ENCODE results near the gene DPH1.
A peak's percentile ranks its signal among the peaks of the same experiment; 100 is the strongest.

DPH1 gene

GRCh38 chr17:2040219-2040827 is 10.4 kb downstream of the DPH1 start:
- Histone ChIP-seq H3K36me3 (no peaks in the 10 kb centered on the region), H3K9me3 (no peaks in the 10 kb centered on the region), H3K4me1 (no peaks in the 10 kb centered on the region), H3K27me3 (no peaks in the 10 kb centered on the region), H3K4me3 (ENCODE audit: low read depth, low read length) (no peak overlapping the region)
- DNase-seq, result no peak
- TF ChIP-seq CTCF (IDR thresholded peaks at IDR 0.05; ENCODE audit: low read depth, low read length), result no peak

GRCh38 chr17:2040942-2041560 is 11.1 kb downstream of the DPH1 start:
- DNase-seq, result no peak

GRCh38 chr17:2041561-2042389 is 11.8 kb downstream of the DPH1 start, which contains the start of gene OVCA2:
OVCA2 (plus strand) TSS chr17:2042022; CDS start chr17:2042048, 26 bp downstream.
- Histone ChIP-seq H3K9me3 (no peaks in the 10 kb centered on the region), H3K4me1 (no peaks in the 10 kb centered on the region), H3K27me3 (no peaks in the 10 kb centered on the region), H3K36me3 (no peaks in the 10 kb centered on the region), H3K4me3 (ENCODE audit: low read depth, low read length) (peak within 1 kb of the TSS; percentile 75)
- peak; percentile 37 for TF ChIP-seq CTCF (IDR thresholded peaks at IDR 0.05; ENCODE audit: low read depth, low read length)
- peak; percentile 92 for DNase-seq

More at GRCh38 chr17:2040942-2041560, 11.1 kb downstream of the DPH1 start:
- no peaks in the 10 kb centered on the region for H3K4me1 ChIP-seq
- H3K27me3 ChIP-seq, result no peaks in the 10 kb centered on the region
- H3K4me3 ChIP-seq (ENCODE audit: low read depth, low read length), result peak overlapping the region; percentile 75
- no peak for TF ChIP-seq CTCF (IDR thresholded peaks at IDR 0.05; ENCODE audit: low read depth, low read length)
- no peaks in the 10 kb centered on the region for H3K9me3 ChIP-seq
- H3K36me3 ChIP-seq, result no peaks in the 10 kb centered on the region

GRCh38 chr17:2042390-2042847 is 12.5 kb downstream of the DPH1 start:
- H3K4me3 ChIP-seq (ENCODE audit: low read depth, low read length), result peak overlapping the region; percentile 75
- no peaks in the 10 kb centered on the region for H3K9me3 ChIP-seq
- TF ChIP-seq CTCF (IDR thresholded peaks at IDR 0.05; ENCODE audit: low read depth, low read length), result peak; percentile 30
- H3K4me1 ChIP-seq, result no peaks in the 10 kb centered on the region
- DNase-seq, result peak; percentile 39
- no peaks in the 10 kb centered on the region for H3K27me3 ChIP-seq
- no peaks in the 10 kb centered on the region for H3K36me3 ChIP-seq

- DNase-seq, result no peak
- TF ChIP-seq CTCF (IDR thresholded peaks at IDR 0.05; ENCODE audit: low read depth, low read length), result no peak
- Histone ChIP-seq H3K9me3 (no peaks in the 10 kb centered on the region), H3K36me3 (no peaks in the 10 kb centered on the region), H3K4me1 (no peaks in the 10 kb centered on the region), H3K4me3 (ENCODE audit: low read depth, low read length) (peak overlapping the region; percentile 75), H3K27me3 (no peaks in the 10 kb centered on the region)
Observed at GRCh38 chr17:2042933-2043332, 13.0 kb downstream of the DPH1 start.

Measured in BE2C (cell line).